ENCODE results near the gene POU2AF2.

DNA sequence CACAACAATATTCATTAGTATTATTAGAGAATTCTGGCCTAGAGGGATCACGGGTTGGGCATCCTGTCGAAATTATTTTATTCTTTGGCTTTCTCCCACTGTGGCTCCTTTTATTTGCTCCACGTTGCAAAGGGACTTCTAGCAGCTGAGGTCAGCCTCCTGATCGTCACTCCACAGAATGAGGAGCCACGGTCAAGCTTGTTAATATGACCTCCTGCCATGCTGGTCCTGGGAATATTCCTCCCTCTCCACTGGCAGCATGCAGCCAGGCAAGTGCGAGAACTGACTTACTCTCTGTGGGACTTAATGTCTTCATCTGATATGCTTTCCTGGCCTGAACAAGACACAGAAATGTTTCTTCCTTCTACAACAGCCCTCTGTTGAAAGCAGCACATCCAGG is 73.8 kb downstream of the POU2AF2 start:
- TF ChIP-seq ELF4 (IDR thresholded peaks at IDR 0.05) = no peak
- TF ChIP-seq BHLHE40 (IDR thresholded peaks at IDR 0.05; ENCODE audit: borderline replicate concordance) = no peak
- no peak for TF ChIP-seq L3MBTL2 (conservative IDR thresholded peaks at IDR 0.05)
- no peak for TF ChIP-seq NFRKB (IDR thresholded peaks at IDR 0.05)
- TF ChIP-seq SP1 (IDR thresholded peaks at IDR 0.05) = no peak
- no peak for TF ChIP-seq ZNF384 (IDR thresholded peaks at IDR 0.05)
- no peak for TF ChIP-seq HDGF (IDR thresholded peaks at IDR 0.05; ENCODE audit: borderline replicate concordance)
